ENCODE results near the gene KCND3. TPM values are rescaled to one million over a fixed set of nuclear protein-coding genes. Genes with fewer than 3 reads are reported as not detected.

KCND3 gene
- total RNA-seq, 1 donor from 2014 or later: not detected

DNA sequence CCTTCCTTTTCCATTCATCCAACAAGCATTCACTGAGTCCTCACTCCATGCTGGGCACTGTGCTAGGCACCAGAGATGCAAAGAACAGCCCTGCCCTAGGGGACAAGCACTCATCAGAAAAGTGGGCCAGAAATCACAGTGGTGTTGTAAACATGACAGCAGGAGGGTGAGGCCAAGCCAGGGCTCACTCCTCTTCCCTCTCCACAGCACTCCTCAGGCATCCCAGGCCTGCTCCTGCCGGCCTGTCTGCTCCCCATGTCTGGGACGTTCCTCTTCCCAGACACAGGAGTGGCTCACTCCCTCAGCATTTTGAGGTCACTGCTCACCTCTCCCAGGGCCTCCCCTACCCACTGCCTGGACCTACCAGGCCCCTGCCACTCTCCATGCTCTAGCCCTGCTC lies 61.8 kb downstream of the KCND3 start:
- TF ChIP-seq, protein P1, sequence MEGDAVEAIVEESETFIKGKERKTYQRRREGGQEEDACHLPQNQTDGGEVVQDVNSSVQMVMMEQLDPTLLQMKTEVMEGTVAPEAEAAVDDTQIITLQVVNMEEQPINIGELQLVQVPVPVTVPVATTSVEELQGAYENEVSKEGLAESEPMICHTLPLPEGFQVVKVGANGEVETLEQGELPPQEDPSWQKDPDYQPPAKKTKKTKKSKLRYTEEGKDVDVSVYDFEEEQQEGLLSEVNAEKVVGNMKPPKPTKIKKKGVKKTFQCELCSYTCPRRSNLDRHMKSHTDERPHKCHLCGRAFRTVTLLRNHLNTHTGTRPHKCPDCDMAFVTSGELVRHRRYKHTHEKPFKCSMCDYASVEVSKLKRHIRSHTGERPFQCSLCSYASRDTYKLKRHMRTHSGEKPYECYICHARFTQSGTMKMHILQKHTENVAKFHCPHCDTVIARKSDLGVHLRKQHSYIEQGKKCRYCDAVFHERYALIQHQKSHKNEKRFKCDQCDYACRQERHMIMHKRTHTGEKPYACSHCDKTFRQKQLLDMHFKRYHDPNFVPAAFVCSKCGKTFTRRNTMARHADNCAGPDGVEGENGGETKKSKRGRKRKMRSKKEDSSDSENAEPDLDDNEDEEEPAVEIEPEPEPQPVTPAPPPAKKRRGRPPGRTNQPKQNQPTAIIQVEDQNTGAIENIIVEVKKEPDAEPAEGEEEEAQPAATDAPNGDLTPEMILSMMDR (conservative IDR thresholded peaks at IDR 0.05; ENCODE audit: low read depth, low read length): no peak
- no peak for DNase-seq (ENCODE audit: low read depth)
- H3K4me3 ChIP-seq (ENCODE audit: low read depth, low read length): no peak overlapping the region

DNA sequence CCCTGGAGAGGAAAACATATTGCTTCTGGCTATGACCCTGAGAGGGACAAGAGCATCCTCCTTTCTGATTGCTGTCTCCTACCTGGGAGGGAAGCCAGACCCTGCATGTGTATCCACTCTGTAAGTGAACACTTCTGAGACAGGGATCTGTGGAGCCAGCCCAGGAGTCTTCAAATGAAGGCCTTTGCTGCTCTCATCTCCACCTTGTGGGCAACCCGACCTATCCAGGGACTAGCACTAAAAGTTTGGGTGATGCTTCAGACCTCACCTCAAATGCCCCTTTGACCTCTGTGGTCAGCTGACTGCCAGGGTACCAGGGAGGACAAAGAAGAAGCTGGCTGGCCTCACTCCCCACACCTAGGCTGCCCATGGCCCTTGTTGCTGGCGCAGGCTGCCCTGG lies 64.7 kb downstream of the KCND3 start:
- no peak for DNase-seq (ENCODE audit: low read depth)
- TF ChIP-seq, protein P1 (conservative IDR thresholded peaks at IDR 0.05; ENCODE audit: low read depth, low read length): no peak
- no peak overlapping the region for H3K4me3 ChIP-seq (ENCODE audit: low read depth, low read length)

DNA sequence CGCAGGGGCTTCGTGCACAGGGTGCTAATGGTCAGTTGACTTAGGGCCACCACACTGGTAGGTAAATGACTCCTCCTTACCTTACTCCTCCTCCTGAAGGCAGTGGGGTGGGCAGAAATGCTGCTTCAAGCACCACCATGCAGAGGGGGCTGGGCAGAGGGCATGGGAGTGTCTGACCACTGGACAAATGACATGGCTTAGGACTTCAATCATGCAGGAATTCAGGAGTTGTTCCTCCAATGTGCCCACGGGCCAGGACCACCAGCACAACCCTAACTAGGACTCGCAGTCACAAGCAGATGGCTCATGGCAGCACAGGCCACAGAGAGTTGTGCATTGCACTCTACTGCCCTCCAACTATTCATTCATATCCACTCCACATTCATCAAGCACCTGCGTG lies 65.7 kb downstream of the KCND3 start:
- no peak overlapping the region for H3K4me3 ChIP-seq (ENCODE audit: low read depth, low read length)
- TF ChIP-seq, protein P1 (conservative IDR thresholded peaks at IDR 0.05; ENCODE audit: low read depth, low read length): no peak
- DNase-seq (ENCODE audit: low read depth): no peak

DNA sequence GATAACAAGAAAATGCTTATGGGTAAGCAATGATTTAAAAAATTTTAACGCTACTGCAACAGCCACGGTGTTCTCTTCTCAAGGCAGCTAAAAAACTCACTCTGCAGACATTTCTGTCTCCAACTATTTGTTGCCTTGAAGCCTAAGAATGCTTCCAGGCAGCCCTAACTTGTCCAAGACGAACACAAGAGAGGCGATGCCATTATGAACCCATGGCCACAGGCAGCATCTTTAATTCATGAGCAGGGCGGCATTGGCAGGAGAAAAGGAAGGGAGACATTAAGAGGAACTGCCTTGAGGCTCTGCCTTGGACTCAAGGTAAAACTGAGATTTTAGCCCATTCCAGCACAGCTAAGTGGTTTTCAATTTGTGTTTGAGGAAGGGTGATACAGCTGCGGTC lies 67.5 kb downstream of the KCND3 start:
- no peak overlapping the region for H3K4me3 ChIP-seq (ENCODE audit: low read depth, low read length)
- TF ChIP-seq, protein P1 (conservative IDR thresholded peaks at IDR 0.05; ENCODE audit: low read depth, low read length): no peak
- DNase-seq (ENCODE audit: low read depth): no peak

DNA sequence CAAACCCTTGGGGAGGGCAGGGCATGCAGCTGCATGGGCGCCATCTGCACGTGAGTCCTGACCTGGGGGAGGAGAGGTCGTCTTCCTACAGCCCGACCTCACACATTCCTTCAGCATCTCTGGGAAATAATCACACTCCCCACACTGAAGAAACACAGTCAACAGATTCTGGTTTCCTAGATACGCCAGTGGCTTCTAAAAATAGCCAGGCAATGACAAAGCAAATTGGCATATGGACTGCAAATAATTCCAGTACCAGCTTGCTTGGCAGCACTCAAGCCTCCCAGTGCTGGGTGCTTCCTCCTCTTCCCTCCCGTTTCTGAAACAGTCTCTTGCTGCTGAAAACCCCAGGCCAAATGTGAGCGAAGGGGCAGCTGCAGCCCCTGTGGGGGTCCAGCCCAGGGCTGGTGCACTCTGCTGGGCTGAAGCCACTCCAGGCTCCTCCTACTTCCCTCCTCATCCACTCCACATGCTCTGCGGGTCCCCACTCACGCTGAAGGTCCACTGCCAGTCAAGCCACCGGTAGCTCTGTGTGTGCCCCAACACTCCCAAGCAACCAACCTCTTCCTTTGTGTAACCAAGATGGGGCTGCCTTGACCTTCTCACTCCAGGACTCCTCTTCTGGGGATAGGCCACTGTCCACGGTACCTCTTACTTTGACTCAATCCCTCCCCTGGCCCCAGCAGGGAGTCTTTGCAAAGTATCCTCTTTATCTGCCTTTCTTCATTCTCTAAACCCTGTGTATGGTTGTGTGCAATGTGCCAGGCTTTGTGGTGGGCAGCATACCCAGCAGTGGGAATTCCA lies 69.0 kb downstream of the KCND3 start:
- H3K4me3 ChIP-seq (ENCODE audit: low read depth, low read length): no peak overlapping the region
- no peak for DNase-seq (ENCODE audit: low read depth)
- TF ChIP-seq, protein P1 (conservative IDR thresholded peaks at IDR 0.05; ENCODE audit: low read depth, low read length): no peak

DNA sequence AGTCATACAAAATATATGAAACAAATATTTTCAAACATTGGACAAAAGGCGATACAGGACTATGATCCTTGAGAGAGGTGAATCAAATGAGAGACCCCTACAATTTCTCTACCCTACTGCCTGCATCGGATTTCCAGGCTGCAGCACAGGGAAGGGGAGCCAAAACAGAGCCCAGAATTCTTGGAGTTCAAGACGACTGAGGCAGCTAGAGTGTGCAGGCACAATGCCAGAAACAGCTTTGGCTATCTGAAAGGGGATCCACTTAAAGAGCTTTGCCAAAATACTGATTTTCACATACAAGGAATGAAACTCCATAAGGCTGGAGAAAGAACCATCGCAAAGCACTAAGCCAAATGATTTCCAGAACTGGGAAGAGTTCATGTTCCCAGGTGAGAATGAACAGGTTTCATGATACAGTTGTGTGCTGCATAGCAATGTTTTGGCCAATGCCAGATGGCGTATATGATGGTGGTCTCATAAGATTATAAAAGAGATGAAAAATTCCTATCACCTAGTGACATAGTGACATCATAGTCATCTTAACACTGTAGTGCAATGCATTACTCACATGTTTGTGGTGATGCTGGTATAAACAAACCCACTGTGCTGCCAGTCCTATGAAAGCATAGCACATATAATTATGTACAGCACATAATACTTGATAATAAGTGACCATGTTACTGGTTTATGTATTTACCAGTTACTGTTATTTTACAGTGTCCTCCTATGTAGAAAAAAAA lies 77.5 kb downstream of the KCND3 start:
- TF ChIP-seq, protein P1 (conservative IDR thresholded peaks at IDR 0.05; ENCODE audit: low read depth, low read length): no peak
- no peak overlapping the region for H3K4me3 ChIP-seq (ENCODE audit: low read depth, low read length)
- DNase-seq (ENCODE audit: low read depth): no peak
